ENCODE data around the gene ST7.

ST7 gene

GRCh38 chr7:116971869-116972268, 18.6 kb downstream of the ST7 start:
- in situ Hi-C loops (cut with MboI; ENCODE audit: low sequenced_read_pairs), result no loop called here

GRCh38 chr7:116975024-116975423, 21.7 kb downstream of the ST7 start:
- in situ Hi-C loops (cut with MboI; ENCODE audit: low sequenced_read_pairs), result loop anchor here (25.0 kb wide), 1 partner anchor 137 kb away; no protein-coding TSS in a partner anchor

GRCh38 chr7:116977172-116977571, 23.9 kb downstream of the ST7 start:
- in situ Hi-C loops (cut with MboI; ENCODE audit: low sequenced_read_pairs), result loop anchor here (25.0 kb wide), 1 partner anchor 135 kb away; no protein-coding TSS in a partner anchor

- in situ Hi-C loops (cut with MboI; ENCODE audit: low sequenced_read_pairs), result loop anchor here (25.0 kb wide), 1 partner anchor 134 kb away; no protein-coding TSS in a partner anchor
Measured at GRCh38 chr7:116978006-116978405, 24.7 kb downstream of the ST7 start.

- in situ Hi-C loops (cut with MboI; ENCODE audit: low sequenced_read_pairs), result loop anchor here (25.0 kb wide), 1 partner anchor 133 kb away; no protein-coding TSS in a partner anchor
Measured at GRCh38 chr7:116979430-116979829, 26.1 kb downstream of the ST7 start.

- in situ Hi-C loops (cut with MboI; ENCODE audit: low sequenced_read_pairs), result loop anchor here (25.0 kb wide), 1 partner anchor 132 kb away; no protein-coding TSS in a partner anchor
Measured at GRCh38 chr7:116980354-116980753, 27.1 kb downstream of the ST7 start.

- in situ Hi-C loops (cut with MboI; ENCODE audit: low sequenced_read_pairs), result loop anchor here (25.0 kb wide), 1 partner anchor 130 kb away; no protein-coding TSS in a partner anchor
Measured at GRCh38 chr7:116981939-116982338, 28.6 kb downstream of the ST7 start.

- in situ Hi-C loops (cut with MboI; ENCODE audit: low sequenced_read_pairs), result loop anchor here (25.0 kb wide), 1 partner anchor 128 kb away; no protein-coding TSS in a partner anchor
Measured at GRCh38 chr7:116984511-116984910, 31.2 kb downstream of the ST7 start.

GRCh38 chr7:116984917-116985316, 31.6 kb downstream of the ST7 start:
- in situ Hi-C loops (cut with MboI; ENCODE audit: low sequenced_read_pairs), result loop anchor here (25.0 kb wide), 1 partner anchor 127 kb away; no protein-coding TSS in a partner anchor

GRCh38 chr7:116985575-116985974, 32.3 kb downstream of the ST7 start:
- in situ Hi-C loops (cut with MboI; ENCODE audit: low sequenced_read_pairs), result loop anchor here (25.0 kb wide), 1 partner anchor 127 kb away; no protein-coding TSS in a partner anchor

GRCh38 chr7:116986611-116987565, 33.6 kb downstream of the ST7 start:
- in situ Hi-C loops (cut with MboI; ENCODE audit: low sequenced_read_pairs), result loop anchor here (25.0 kb wide), 1 partner anchor 125 kb away; no protein-coding TSS in a partner anchor

- in situ Hi-C loops (cut with MboI; ENCODE audit: low sequenced_read_pairs), result loop anchor here (25.0 kb wide), 1 partner anchor 124 kb away; no protein-coding TSS in a partner anchor
Measured at GRCh38 chr7:116988363-116988989, 35.2 kb downstream of the ST7 start.

- in situ Hi-C loops (cut with MboI; ENCODE audit: low sequenced_read_pairs), result loop anchor here (25.0 kb wide), 1 partner anchor 122 kb away; no protein-coding TSS in a partner anchor
Measured at GRCh38 chr7:116990056-116990455, 36.8 kb downstream of the ST7 start.

GRCh38 chr7:116991233-116991632, 37.9 kb downstream of the ST7 start:
- in situ Hi-C loops (cut with MboI; ENCODE audit: low sequenced_read_pairs), result loop anchor here (25.0 kb wide), 1 partner anchor 121 kb away; no protein-coding TSS in a partner anchor

GRCh38 chr7:116994611-116995010, 41.3 kb downstream of the ST7 start:
- in situ Hi-C loops (cut with MboI; ENCODE audit: low sequenced_read_pairs), result loop anchor here (25.0 kb wide), 1 partner anchor 118 kb away; no protein-coding TSS in a partner anchor

- in situ Hi-C loops (cut with MboI; ENCODE audit: low sequenced_read_pairs), result loop anchor here (25.0 kb wide), 1 partner anchor 114 kb away; no protein-coding TSS in a partner anchor
Measured at GRCh38 chr7:116997972-116998371, 44.7 kb downstream of the ST7 start.

- in situ Hi-C loops (cut with MboI; ENCODE audit: low sequenced_read_pairs), result loop anchor here (25.0 kb wide), 1 partner anchor 114 kb away; no protein-coding TSS in a partner anchor
Measured at GRCh38 chr7:116998567-116999175, 45.4 kb downstream of the ST7 start.

GRCh38 chr7:116999311-116999710, 46.0 kb downstream of the ST7 start:
- in situ Hi-C loops (cut with MboI; ENCODE audit: low sequenced_read_pairs), result loop anchor here (25.0 kb wide), 1 partner anchor 113 kb away; no protein-coding TSS in a partner anchor

- in situ Hi-C loops (cut with MboI; ENCODE audit: low sequenced_read_pairs), result no loop called here
Measured at GRCh38 chr7:117001283-117001682, 48.0 kb downstream of the ST7 start.

GRCh38 chr7:117004899-117005298, 51.6 kb downstream of the ST7 start:
- in situ Hi-C loops (cut with MboI; ENCODE audit: low sequenced_read_pairs), result no loop called here
